Adipocyte (in vitro differentiated cells): ENCODE results near the gene ASH1L.

Experiments
- DNase-seq: peaks from one replicate; pipeline ENCODE4 v3.0.0-alpha.2; 2015; ENCODE audit warnings: low read depth
- H3K27me3 ChIP-seq: replicated peaks from 2 replicates; pipeline ENCODE4 v1.7.0; 2013; ENCODE audit warnings: mild to moderate bottlenecking, low read length, moderate library complexity; ENCODE audit not compliant: control insufficient read depth, insufficient read depth
- H3K36me3 ChIP-seq: 2 replicates; pipeline ENCODE4 v1.7.0; 2013; ENCODE audit warnings: low read length, mild to moderate bottlenecking, moderate library complexity; ENCODE audit not compliant: control insufficient read depth, insufficient read depth, severe bottlenecking
- H3K4me1 ChIP-seq: 2 replicates; pipeline ENCODE4 v1.7.0; 2013; ENCODE audit warnings: mild to moderate bottlenecking, low read length, moderate library complexity; ENCODE audit not compliant: control insufficient read depth, insufficient read depth
- H3K4me3 ChIP-seq: 2 replicates; pipeline ENCODE4 v1.7.0; 2013; ENCODE audit warnings: mild to moderate bottlenecking, low read length, moderate library complexity
- H3K9ac ChIP-seq: 2 replicates; pipeline ENCODE4 v1.7.0; 2013; ENCODE audit warnings: mild to moderate bottlenecking, low read length, moderate library complexity
- H3K9me3 ChIP-seq: 2 replicates; pipeline ENCODE4 v1.7.0; 2013; ENCODE audit warnings: mild to moderate bottlenecking, low read length, moderate library complexity; ENCODE audit not compliant: control insufficient read depth

Gene ASH1L

DNA sequence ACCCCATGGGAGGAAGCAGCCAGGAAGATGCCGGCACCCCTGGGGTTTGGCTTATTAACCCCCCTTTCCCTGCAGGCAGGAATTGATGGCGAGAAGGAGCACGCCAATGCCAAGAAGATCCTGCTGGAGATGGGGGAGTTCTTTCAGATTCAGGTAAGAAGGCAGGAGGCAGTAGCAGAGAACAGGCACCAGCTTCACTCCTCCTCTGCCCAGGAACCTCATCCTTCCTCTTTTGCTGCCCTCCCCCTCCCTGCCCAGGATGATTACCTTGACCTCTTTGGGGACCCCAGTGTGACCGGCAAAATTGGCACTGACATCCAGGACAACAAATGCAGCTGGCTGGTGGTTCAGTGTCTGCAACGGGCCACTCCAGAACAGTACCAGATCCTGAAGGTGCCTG is 243.1 kb downstream of the ASH1L start:
- no peak for DNase-seq
- H3K9me3 ChIP-seq = no peaks in the 10 kb centered on the region
- no peaks in the 10 kb centered on the region for H3K27me3 ChIP-seq
- H3K4me1 ChIP-seq = peaks cover 41% of the 10 kb centered on the region
- peak overlapping the region; percentile 86 for H3K9ac ChIP-seq
- H3K4me3 ChIP-seq = no peak overlapping the region
- H3K36me3 ChIP-seq = peaks cover 48% of the 10 kb centered on the region

DNA sequence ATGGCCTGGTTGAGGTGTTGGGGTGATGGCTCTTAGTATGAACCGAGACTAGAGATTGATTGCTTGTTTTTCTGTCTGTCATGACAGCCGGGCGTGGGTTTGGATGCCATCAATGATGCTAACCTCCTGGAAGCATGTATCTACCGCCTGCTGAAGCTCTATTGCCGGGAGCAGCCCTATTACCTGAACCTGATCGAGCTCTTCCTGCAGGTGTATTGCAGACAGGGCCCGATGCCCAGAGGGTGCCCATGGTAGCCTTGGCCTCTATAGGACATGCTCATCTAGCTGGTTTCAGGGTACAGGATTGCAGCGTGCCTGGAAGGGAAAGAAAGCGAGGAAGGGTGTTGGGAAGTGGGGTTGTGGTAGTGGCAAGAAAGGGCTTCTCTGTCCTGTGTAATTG is 244.5 kb downstream of the ASH1L start:
- H3K4me3 ChIP-seq = no peak overlapping the region
- H3K9ac ChIP-seq = peak overlapping the region; percentile 22
- H3K36me3 ChIP-seq = peaks cover 60% of the 10 kb centered on the region
- DNase-seq = no peak
- no peaks in the 10 kb centered on the region for H3K27me3 ChIP-seq
- no peaks in the 10 kb centered on the region for H3K9me3 ChIP-seq
- peaks cover 41% of the 10 kb centered on the region for H3K4me1 ChIP-seq

DNA sequence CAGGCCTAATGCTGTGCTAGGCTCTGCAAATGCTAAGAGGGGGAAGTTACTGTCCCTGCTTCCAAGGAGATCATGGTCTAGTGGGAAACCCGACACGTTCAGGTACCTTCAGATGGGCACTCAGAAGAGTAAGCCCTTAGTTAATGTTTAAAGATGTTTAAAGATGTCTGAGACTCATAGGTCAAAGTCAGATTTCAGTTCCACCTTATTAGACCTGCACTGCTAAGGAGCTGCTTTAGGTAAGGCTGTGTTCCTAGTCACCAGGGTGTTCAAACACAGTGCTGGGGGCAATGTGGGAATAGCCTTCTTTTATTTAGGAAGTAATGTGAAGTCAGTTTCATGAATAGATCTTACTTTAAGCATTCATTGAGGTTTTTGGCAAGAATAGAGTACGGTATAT is 245.7 kb downstream of the ASH1L start:
- Histone ChIP-seq H3K27me3 (no peaks in the 10 kb centered on the region), H3K4me1 (peaks cover 38% of the 10 kb centered on the region), H3K4me3 (no peak overlapping the region), H3K9me3 (no peaks in the 10 kb centered on the region), H3K9ac (peak overlapping the region; percentile 22), H3K36me3 (peaks cover 70% of the 10 kb centered on the region)
- no peak for DNase-seq

DNA sequence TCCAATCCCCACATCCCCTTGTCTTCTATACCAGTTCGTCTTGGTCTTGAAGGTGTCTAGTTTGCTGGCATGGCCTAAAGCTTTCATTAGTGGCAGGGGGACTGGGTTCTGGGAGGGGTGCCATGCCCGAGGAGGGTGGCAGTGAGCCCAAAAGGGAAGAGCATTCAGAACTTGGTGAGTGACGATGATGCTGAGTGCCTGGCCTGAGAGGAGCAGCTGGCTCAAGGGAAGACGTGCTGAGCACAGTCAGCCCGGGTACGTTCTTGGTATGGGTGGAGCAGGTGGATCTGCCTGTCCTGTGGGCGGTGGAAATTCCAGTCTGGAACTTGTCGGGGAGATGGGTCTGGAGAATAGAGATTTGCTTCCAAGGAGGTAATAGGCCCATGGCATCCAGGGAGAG is 249.3 kb downstream of the ASH1L start:
- Histone ChIP-seq H3K9ac (no peak overlapping the region), H3K4me1 (peaks cover 30% of the 10 kb centered on the region), H3K4me3 (no peak overlapping the region), H3K27me3 (no peaks in the 10 kb centered on the region), H3K9me3 (no peaks in the 10 kb centered on the region), H3K36me3 (peaks cover 64% of the 10 kb centered on the region)
- DNase-seq = no peak

DNA sequence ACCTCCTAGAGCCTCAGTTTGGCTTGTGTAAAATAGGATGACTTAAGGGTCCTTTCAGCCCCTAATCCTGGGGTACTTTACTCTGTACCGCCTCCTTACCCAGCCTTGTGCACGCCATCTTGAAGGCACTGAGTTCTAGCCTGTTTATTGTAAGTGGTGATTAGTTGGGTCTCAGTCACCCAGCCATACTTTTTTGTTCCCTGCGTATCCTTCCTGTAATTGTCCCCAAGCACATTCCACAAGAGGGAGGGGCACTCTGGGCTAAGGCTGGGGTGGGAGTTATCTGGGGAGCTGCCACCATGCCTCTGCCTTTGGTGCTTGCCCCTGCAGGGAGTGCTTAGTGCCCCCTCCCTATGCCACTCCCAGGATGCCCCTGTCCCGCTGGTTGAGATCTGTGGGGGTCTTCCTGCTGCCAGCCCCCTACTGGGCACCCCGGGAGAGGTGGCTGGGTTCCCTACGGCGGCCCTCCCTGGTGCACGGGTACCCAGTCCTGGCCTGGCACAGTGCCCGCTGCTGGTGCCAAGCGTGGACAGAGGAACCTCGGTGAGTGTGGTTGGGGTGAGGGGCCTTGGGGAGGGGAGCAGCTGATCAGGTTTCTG is 253.1 kb downstream of the ASH1L start:
- peak; percentile 50 for DNase-seq
- Histone ChIP-seq H3K9me3 (no peaks in the 10 kb centered on the region), H3K27me3 (no peaks in the 10 kb centered on the region)

DNA sequence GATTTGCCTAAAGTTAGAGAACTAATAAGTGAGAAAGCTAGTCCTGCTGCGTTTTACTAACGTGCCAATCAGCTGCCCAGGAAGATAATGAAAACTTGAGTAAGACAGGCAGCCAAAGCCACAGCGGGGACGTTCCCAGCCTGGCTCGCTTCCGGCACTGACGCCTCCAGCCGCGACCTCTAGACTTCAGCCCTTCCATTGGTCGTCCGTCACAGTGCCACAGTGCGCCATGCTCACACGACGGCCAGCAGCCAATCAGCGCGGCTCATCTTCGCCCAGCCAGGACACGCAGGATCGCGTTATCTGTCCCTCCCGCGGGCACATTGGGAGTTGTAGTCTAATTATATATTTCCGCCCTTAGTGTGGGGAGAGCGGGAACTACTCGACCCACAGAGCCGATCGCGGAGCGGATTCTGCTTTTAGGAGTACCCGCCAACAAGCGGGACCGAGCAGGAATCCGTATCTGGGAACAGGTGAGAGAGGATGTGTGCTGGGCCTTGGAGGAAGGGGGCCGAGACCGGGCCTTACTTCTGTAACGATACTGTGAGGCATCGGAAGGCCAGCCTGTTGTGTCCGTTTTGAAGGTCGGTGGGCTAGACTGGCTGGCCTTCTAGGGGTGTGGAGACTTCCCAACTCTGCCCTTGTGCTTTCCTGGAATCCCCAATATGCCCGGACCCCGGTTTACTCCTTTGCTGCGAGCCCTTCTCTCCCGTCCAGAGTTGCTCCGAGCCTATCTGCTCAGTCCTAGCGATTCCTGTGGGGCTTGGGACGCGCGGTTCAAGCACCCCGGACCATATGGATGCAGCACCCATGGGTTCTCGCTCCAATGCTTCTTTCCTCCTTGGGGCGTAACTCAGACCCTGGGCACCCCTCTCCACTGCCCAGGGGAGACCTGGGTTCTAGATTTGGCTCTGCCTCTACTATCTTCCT is 253.8 kb downstream of the ASH1L start, which contains the start of gene FDPS:
TSS of gene FDPS (plus strand) at position 374 of the 930 bp plus-strand sequence. CDS start 924 bp downstream, outside the sequence.
- DNase-seq = peak; percentile 100

More for the DNA sequence above, 253.1 kb downstream of the ASH1L start:
- Histone ChIP-seq H3K36me3 (peaks cover 35% of the 10 kb centered on the region), H3K4me3 (peak overlapping the region; percentile 99), H3K9ac (peak overlapping the region; percentile 99), H3K4me1 (peaks cover 30% of the 10 kb centered on the region)

DNA sequence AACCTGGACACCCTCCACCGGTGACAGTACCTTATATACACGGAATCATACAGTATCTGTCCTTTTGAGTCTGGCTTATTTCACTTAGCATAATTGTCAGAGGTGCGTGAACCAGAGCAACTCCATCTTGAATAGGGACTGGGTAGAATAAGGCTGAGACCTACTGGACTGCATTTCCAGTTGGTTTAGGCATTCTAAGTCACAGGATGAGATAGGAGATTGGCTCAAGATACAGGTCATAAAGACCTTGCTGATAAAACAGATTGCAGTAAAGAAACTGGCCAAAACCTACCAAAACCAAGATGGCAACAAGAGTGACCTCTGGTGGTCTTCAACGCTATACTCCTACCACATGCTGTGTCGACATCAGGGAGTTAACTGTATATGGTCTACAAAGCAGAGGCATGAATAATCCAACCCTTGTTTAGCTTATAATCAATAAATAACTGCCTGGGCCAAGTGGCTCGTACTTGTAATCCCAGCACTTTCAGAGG is 255.3 kb downstream of the ASH1L start:
- H3K9ac ChIP-seq = no peak overlapping the region
- H3K36me3 ChIP-seq = peaks cover 17% of the 10 kb centered on the region
- no peaks in the 10 kb centered on the region for H3K27me3 ChIP-seq
- no peaks in the 10 kb centered on the region for H3K9me3 ChIP-seq
- peak; percentile 40 for DNase-seq
- no peak overlapping the region for H3K4me3 ChIP-seq
- H3K4me1 ChIP-seq = peaks cover 30% of the 10 kb centered on the region

More for the DNA sequence above, 253.8 kb downstream of the ASH1L start, which contains the start of gene FDPS:
- H3K4me1 ChIP-seq = peaks cover 30% of the 10 kb centered on the region
- H3K36me3 ChIP-seq = peaks cover 28% of the 10 kb centered on the region
- H3K27me3 ChIP-seq = no peaks in the 10 kb centered on the region
- peak within 1 kb of the TSS; percentile 99 for H3K4me3 ChIP-seq
- peak within 1 kb of the TSS; percentile 99 for H3K9ac ChIP-seq
- H3K9me3 ChIP-seq = no peaks in the 10 kb centered on the region

DNA sequence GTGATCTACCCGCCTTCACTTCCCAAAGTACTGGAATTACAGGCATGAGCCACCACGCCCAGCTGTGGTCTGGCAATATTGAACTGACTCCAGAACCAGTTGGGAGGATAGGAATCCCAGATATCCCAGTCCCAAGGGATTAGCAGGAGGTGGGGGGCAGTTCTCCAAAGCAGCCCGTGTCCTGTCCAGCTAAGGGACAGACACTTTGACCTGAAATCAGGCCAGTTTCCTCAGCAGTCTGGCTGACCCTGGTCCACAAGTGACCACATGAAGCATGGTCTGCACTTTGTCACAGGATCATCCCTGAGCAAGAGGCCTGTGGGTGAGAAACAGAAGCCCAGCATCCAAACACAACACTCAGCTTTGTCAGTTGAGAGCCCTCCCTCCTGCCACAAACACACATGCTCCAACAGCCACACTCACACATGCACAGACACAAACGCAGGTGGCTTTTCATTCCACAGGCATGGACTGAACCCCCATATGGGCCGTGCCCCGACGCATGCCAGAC is 256.7 kb downstream of the ASH1L start:
- H3K4me3 ChIP-seq = no peak overlapping the region
- peaks cover 20% of the 10 kb centered on the region for H3K4me1 ChIP-seq
- H3K9me3 ChIP-seq = no peaks in the 10 kb centered on the region
- peaks cover 2% of the 10 kb centered on the region for H3K27me3 ChIP-seq
- H3K36me3 ChIP-seq = peaks cover 8% of the 10 kb centered on the region
- DNase-seq = no peak
- no peak overlapping the region for H3K9ac ChIP-seq

DNA sequence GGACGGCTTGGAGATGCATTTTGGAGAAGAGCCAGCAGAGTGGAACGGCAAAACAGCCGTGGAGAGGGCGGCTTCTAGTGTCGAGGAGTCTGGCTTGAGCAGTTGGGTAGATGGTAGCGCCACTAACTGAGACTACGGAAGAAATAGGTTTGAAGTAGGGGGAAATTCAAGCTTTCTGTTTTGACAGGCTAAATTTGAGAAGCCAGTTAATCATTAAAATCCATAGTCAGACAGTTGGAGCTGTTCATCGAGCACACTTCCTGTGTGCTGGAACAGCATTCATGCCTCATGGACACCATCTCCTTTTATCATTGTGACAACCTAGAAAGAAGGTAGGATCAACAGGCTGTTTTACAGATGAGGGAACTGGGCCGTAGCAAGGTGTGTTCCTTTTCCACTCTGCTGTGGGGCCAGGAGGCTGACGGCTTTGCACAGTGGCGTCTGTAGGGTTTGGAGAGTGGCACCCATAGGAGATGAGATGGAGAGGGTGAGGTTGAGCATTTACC is 258.0 kb downstream of the ASH1L start:
- no peaks in the 10 kb centered on the region for H3K9me3 ChIP-seq
- H3K4me1 ChIP-seq = peaks cover 7% of the 10 kb centered on the region
- DNase-seq = no peak
- H3K4me3 ChIP-seq = no peak overlapping the region
- peaks cover 2% of the 10 kb centered on the region for H3K27me3 ChIP-seq
- no peaks in the 10 kb centered on the region for H3K36me3 ChIP-seq
- no peak overlapping the region for H3K9ac ChIP-seq

DNA sequence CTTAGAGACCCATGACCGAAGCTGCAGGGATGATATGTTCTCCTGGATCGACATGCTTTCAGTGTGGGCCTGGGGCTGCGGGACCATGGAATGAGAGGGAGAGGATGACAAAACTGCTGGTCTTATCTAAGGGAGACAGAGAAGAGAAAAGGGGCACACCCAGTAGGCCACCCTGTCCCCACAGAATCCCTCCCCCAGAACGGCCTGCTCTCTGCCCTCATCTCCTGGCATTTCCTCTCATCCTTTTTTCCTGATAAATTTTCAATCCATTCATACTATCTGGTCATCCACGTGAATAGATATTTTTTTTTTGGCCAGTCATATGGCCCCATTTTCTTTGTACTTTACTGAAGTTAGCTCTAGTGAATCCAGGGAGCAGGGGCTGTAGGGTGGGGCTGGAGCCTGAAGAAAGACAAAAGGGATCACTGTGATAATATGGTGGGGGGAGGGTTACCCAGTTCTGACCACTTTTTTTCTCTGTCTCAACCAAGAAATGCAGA is 261.2 kb downstream of the ASH1L start, which contains the start of gene PKLR:
TSS of gene PKLR (minus strand) at position 97 of the 500 bp plus-strand sequence. CDS start at position 54, 43 bp downstream.
- Histone ChIP-seq H3K4me3 (no peak within 1 kb of the TSS), H3K9me3 (no peaks in the 10 kb centered on the region), H3K9ac (no peak within 1 kb of the TSS), H3K27me3 (peaks cover 10% of the 10 kb centered on the region), H3K36me3 (no peaks in the 10 kb centered on the region), H3K4me1 (no peaks in the 10 kb centered on the region)
- DNase-seq = no peak
